Chondrocyte (in vitro differentiated cells): Measurements from ENCODE around the gene ASIC2. TPM values are rescaled to one million over a fixed set of nuclear protein-coding genes. Genes with fewer than 3 reads are reported as not detected.

Experiments
- DNase-seq: peaks from one replicate; pipeline ENCODE4 v3.0.0; 2021; ENCODE audit warnings: mixed read lengths, low spot score
- H3K27ac Mint-ChIP-seq: one replicate; pipeline ENCODE4 v1.8.0; 2021; ENCODE audit warnings: mild to moderate bottlenecking, moderate library complexity, mixed read lengths; ENCODE audit not compliant: unreplicated experiment
- H3K27me3 Mint-ChIP-seq: 2 replicates; pipeline ENCODE4 v1.8.0; 2021; ENCODE audit warnings: low read depth, mixed read lengths
- H3K36me3 Mint-ChIP-seq: 2 replicates; pipeline ENCODE4 v1.8.0; 2021; ENCODE audit warnings: low read depth, mixed read lengths
- H3K4me1 Mint-ChIP-seq: 2 replicates; pipeline ENCODE4 v1.8.0; 2021; ENCODE audit warnings: low read depth, mild to moderate bottlenecking, mixed read lengths
- H3K4me3 Mint-ChIP-seq: one replicate; pipeline ENCODE4 v1.8.0; 2021; ENCODE audit warnings: mild to moderate bottlenecking, moderate library complexity, mixed read lengths; ENCODE audit not compliant: unreplicated experiment
- H3K9me3 Mint-ChIP-seq: 2 replicates; pipeline ENCODE4 v1.8.0; 2021; ENCODE audit warnings: low read depth, mixed read lengths
- CTCF ChIP-seq: fragments of 200-600 bp; sonication (generic); IDR thresholded peaks from 2 replicates; pipeline ENCODE4 v1.5.0; 2021; ENCODE audit warnings: antibody characterized with exemption, mild to moderate bottlenecking, moderate library complexity
- total RNA-seq: library from RNA; stranded (reverse); gene quantifications from 3 replicates; pipeline ENCODE4 v1.2.1, GENCODE V29; 2021

ASIC2 gene
- total RNA-seq, 1 donor from 2014 or later, result not detected

- Mint-ChIP-seq H3K4me3 (no peak overlapping the region), H3K36me3 (no peaks in the 10 kb centered on the region), H3K9me3 (no peaks in the 10 kb centered on the region), H3K4me1 (no peaks in the 10 kb centered on the region), H3K27me3 (no peaks in the 10 kb centered on the region), H3K27ac (no peak overlapping the region)
- TF ChIP-seq CTCF, result no peak
- DNase-seq, result no peak
Measured at GRCh38 chr17:33152783-33153182, 140.3 kb downstream of the ASIC2 start.

- no peak for TF ChIP-seq CTCF
- H3K4me1 Mint-ChIP-seq, result no peaks in the 10 kb centered on the region
- no peaks in the 10 kb centered on the region for H3K36me3 Mint-ChIP-seq
Measured at GRCh38 chr17:33151565-33151964, 141.5 kb downstream of the ASIC2 start.

GRCh38 chr17:33145941-33146340 is 147.2 kb downstream of the ASIC2 start:
- peaks cover 3% of the 10 kb centered on the region for H3K9me3 Mint-ChIP-seq
- no peak overlapping the region for H3K4me3 Mint-ChIP-seq
- no peak for TF ChIP-seq CTCF
- H3K36me3 Mint-ChIP-seq, result no peaks in the 10 kb centered on the region
- peaks cover 2% of the 10 kb centered on the region for H3K27me3 Mint-ChIP-seq
- no peak for DNase-seq
- no peaks in the 10 kb centered on the region for H3K4me1 Mint-ChIP-seq
- H3K27ac Mint-ChIP-seq, result no peak overlapping the region

More at GRCh38 chr17:33151565-33151964, 141.5 kb downstream of the ASIC2 start:
- DNase-seq, result no peak
- no peaks in the 10 kb centered on the region for H3K9me3 Mint-ChIP-seq
- H3K27me3 Mint-ChIP-seq, result peaks cover 2% of the 10 kb centered on the region
- H3K4me3 Mint-ChIP-seq, result no peak overlapping the region
- no peak overlapping the region for H3K27ac Mint-ChIP-seq

GRCh38 chr17:33144837-33145236 is 148.3 kb downstream of the ASIC2 start:
- no peaks in the 10 kb centered on the region for H3K4me1 Mint-ChIP-seq
- H3K4me3 Mint-ChIP-seq, result no peak overlapping the region
- no peak for TF ChIP-seq CTCF
- no peaks in the 10 kb centered on the region for H3K36me3 Mint-ChIP-seq
- DNase-seq, result no peak
- peaks cover 3% of the 10 kb centered on the region for H3K9me3 Mint-ChIP-seq
- no peak overlapping the region for H3K27ac Mint-ChIP-seq
- peaks cover 2% of the 10 kb centered on the region for H3K27me3 Mint-ChIP-seq

- Mint-ChIP-seq H3K27ac (no peak overlapping the region), H3K9me3 (peaks cover 3% of the 10 kb centered on the region), H3K4me1 (no peaks in the 10 kb centered on the region), H3K4me3 (no peak overlapping the region), H3K27me3 (peaks cover 4% of the 10 kb centered on the region), H3K36me3 (no peaks in the 10 kb centered on the region)
- DNase-seq, result no peak
- no peak for TF ChIP-seq CTCF
Measured at GRCh38 chr17:33142705-33143299, 150.3 kb downstream of the ASIC2 start.
